Transverse colon (tissue), 4 donors: ENCODE measurements around the gene KLHDC9. TPM values are rescaled to one million over a fixed set of nuclear protein-coding genes. Genes with fewer than 3 reads are reported as not detected.

Experiments used
- DNase-seq: peaks from one replicate; pipeline ENCODE4 v3.0.0-alpha.2; 2019
- H3K27ac ChIP-seq, 4 donors: fragments of 200-600 bp; sonication (generic); 2 replicates each; pipeline ENCODE4 v1.5.1; 2016 to 2018; ENCODE audit warnings: inconsistent platforms in 4 of 4
- H3K27me3 ChIP-seq: fragments of 200-600 bp; sonication (generic); 2 replicates; pipeline ENCODE4 v1.5.1; 2017; ENCODE audit warnings: inconsistent platforms
- H3K36me3 ChIP-seq, 4 donors: fragments of 200-600 bp; sonication (generic); 2 replicates each; pipeline ENCODE4 v1.5.1; 2017 to 2019; ENCODE audit warnings: inconsistent platforms in 4 of 4
- H3K4me1 ChIP-seq, 4 donors: fragments of 200-600 bp; sonication (generic); 2 replicates each; pipeline ENCODE4 v1.5.1; 2017 to 2020; ENCODE audit warnings: inconsistent platforms in 4 of 4
- H3K4me3 ChIP-seq, 4 donors: fragments of 200-600 bp; sonication (generic); 1 replicate in 1 of 4; 2 replicates in 3 of 4; pipeline versions ENCODE4 v1.5.1 to v1.6.1; 2017 to 2019; ENCODE audit warnings: inconsistent platforms in 4 of 4
- H3K9me3 ChIP-seq, 2 donors: fragments of 200-600 bp; sonication (generic); 2 replicates each; pipeline ENCODE4 v1.5.1; 2017 to 2019; ENCODE audit warnings: inconsistent platforms in 2 of 2
- CTCF ChIP-seq, 5 experiments: fragments of 200-600 bp in 3 of 5; fragments of 450-650 bp in 2 of 5; sonication (generic) in 3 of 5; IDR thresholded peaks; 1 replicate in 2 of 5; 2 replicates in 3 of 5; pipeline ENCODE4 v1.5.1; 2016 to 2017; ENCODE audit warnings: antibody characterized with exemption in 5 of 5, inconsistent platforms in 3 of 5, mild to moderate bottlenecking in 2 of 5, moderate library complexity in 1 of 5
- EP300 ChIP-seq: sonication (generic); formaldehyde crosslinking; IDR thresholded peaks from one replicate; pipeline ENCODE4 v1.6.1; 2017; ENCODE audit warnings: antibody characterized with exemption, low read depth
- POLR2A ChIP-seq: fragments of 450-650 bp; IDR thresholded peaks from one replicate; pipeline ENCODE4 v1.6.1; 2016; ENCODE audit warnings: antibody characterized with exemption, mild to moderate bottlenecking, moderate library complexity
- POLR2AphosphoS5 ChIP-seq, 3 donors: sonication (generic); formaldehyde crosslinking; IDR thresholded peaks; one replicate each; pipeline ENCODE4 v1.6.1; 2016; ENCODE audit warnings: antibody characterized with exemption in 3 of 3
- whole genome bisulfite sequencing, 2 donors: methylation state at CpG; one replicate each; pipeline ENCODE4 v1.1.5; 2018; ENCODE audit warnings: low coverage in 1 of 2; 5-methylcytosine and 5-hydroxymethylcytosine counted together
- in situ Hi-C, 4 donors: fragments of 200-750 bp; cut with MboI; loops; one replicate each; pipeline versions ENCODE4 v1.15.0 to v1.15.1; 2017; ENCODE audit warnings: low sequenced_read_pairs in 3 of 4, low pct_ligation_motif_present in 1 of 4, low pct_unique_long_range_greater_than_20kb in 1 of 4
- intact Hi-C: fragments of 100-400 bp; cut with DNase I; formaldehyde crosslinking; loops from one replicate; pipeline ENCODE4 v1.15.1; 2023; ENCODE audit warnings: low total_unique reads
- total RNA-seq, 4 donors: library from RNA; depleted of rRNA; stranded (reverse); fragments of >200 nt; gene quantifications; one replicate each; pipeline ENCODE4 v1.1.0, GENCODE V29; 2016

KLHDC9 gene
- total RNA-seq, 4 donors from 2014 or later = 0.80 to 16.9 (median 8.7) TPM; not detected in 1

- no peaks in the 10 kb centered on the region for H3K9me3 ChIP-seq
- intact Hi-C loops (no loop called here), in situ Hi-C loops (loop anchor here in 1 of 4 donors (25.0 kb wide), 1 partner anchor 239 kb away; no protein-coding TSS in a partner anchor)
- peaks cover 0 to 2% (median 0%) of the 10 kb centered on the region in 4 donors for H3K4me1 ChIP-seq
- H3K27ac ChIP-seq = no peak overlapping the region
- no peak for DNase-seq
- TF ChIP-seq CTCF (IDR thresholded peaks at IDR 0.05) = no peak
- TF ChIP-seq POLR2A = no peak
- TF ChIP-seq POLR2AphosphoS5 (IDR thresholded peaks at IDR 0.05) = no peak
- no peak for TF ChIP-seq EP300
- H3K4me3 ChIP-seq = no peak overlapping the region
- H3K27me3 ChIP-seq = no peaks in the 10 kb centered on the region
- H3K36me3 ChIP-seq = no peaks in the 10 kb centered on the region
These were observed 21.8 kb upstream of the KLHDC9 start for GRCh38 chr1:161076410-161076809.

GRCh38 chr1:161077426-161077825, 20.7 kb upstream of the KLHDC9 start:
- in situ Hi-C loops = loop anchor here in 1 of 4 donors (25.0 kb wide), 1 partner anchor 240 kb away; no protein-coding TSS in a partner anchor
- Histone ChIP-seq H3K27ac (no peak overlapping the region), H3K4me3 (no peak overlapping the region), H3K4me1 (no peaks in the 10 kb centered on the region), H3K9me3 (no peaks in the 10 kb centered on the region), H3K36me3 (no peaks in the 10 kb centered on the region), H3K27me3 (no peaks in the 10 kb centered on the region)
- TF ChIP-seq POLR2A (no peak), EP300 (no peak), CTCF (IDR thresholded peaks at IDR 0.05) (no peak), POLR2AphosphoS5 (IDR thresholded peaks at IDR 0.05) (no peak)
- DNase-seq = no peak
- WGBS, 2 donors = 77% methylated on average over 9 of the region's 9 CpGs; no CpG with 5 or more reads in 1 of the 2 donors
- intact Hi-C loops = no loop called here

GRCh38 chr1:161079436-161080110, 18.6 kb upstream of the KLHDC9 start:
- TF ChIP-seq CTCF (IDR thresholded peaks at IDR 0.05) (no peak), EP300 (no peak), POLR2A (no peak), POLR2AphosphoS5 (IDR thresholded peaks at IDR 0.05) (no peak)
- in situ Hi-C loops = loop anchor here in 1 of 4 donors (25.0 kb wide), 1 partner anchor 242 kb away; no protein-coding TSS in a partner anchor
- Histone ChIP-seq H3K27ac (no peak overlapping the region), H3K9me3 (no peaks in the 10 kb centered on the region), H3K4me1 (peaks cover 8 to 13% (median 10%) of the 10 kb centered on the region in 4 donors), H3K4me3 (no peak overlapping the region), H3K27me3 (no peaks in the 10 kb centered on the region), H3K36me3 (no peaks in the 10 kb centered on the region)
- intact Hi-C loops = no loop called here
- 78 to 81% methylated on average over 5 to 41 of the region's 41 CpGs for WGBS, 2 donors
- DNase-seq = no peak

- 76 to 80% methylated on average over 5 of the region's 5 CpGs for WGBS, 2 donors
- intact Hi-C loops (no loop called here), in situ Hi-C loops (loop anchor here in 1 of 4 donors (25.0 kb wide), 1 partner anchor 243 kb away; no protein-coding TSS in a partner anchor)
- Histone ChIP-seq H3K4me3 (no peak overlapping the region), H3K27me3 (no peaks in the 10 kb centered on the region), H3K27ac (no peak overlapping the region), H3K4me1 (peaks cover 8 to 13% (median 10%) of the 10 kb centered on the region in 4 donors), H3K36me3 (no peaks in the 10 kb centered on the region), H3K9me3 (no peaks in the 10 kb centered on the region)
- TF ChIP-seq CTCF (IDR thresholded peaks at IDR 0.05) = no peak
- TF ChIP-seq EP300 = no peak
- no peak for TF ChIP-seq POLR2AphosphoS5 (IDR thresholded peaks at IDR 0.05)
- TF ChIP-seq POLR2A = no peak
- no peak for DNase-seq
These were observed 17.4 kb upstream of the KLHDC9 start for GRCh38 chr1:161080441-161081405.
